Ectodermal cell (in vitro differentiated cells): ENCODE data around the gene SLC22A12.

ENCODE experiments used
- H3K27ac ChIP-seq: 2 replicates; pipeline ENCODE4 v1.7.0; 2013; ENCODE audit warnings: mild to moderate bottlenecking, low read depth, low read length; ENCODE audit not compliant: insufficient read depth, poor library complexity, severe bottlenecking
- H3K27me3 ChIP-seq: 2 replicates; pipeline ENCODE4 v1.7.0; 2013; ENCODE audit warnings: mild to moderate bottlenecking, low read length; ENCODE audit not compliant: insufficient read depth, control insufficient read depth, poor library complexity, severe bottlenecking
- H3K36me3 ChIP-seq: one replicate; pipeline ENCODE4 v1.7.0; 2013; ENCODE audit warnings: low read length; ENCODE audit not compliant: control insufficient read depth, insufficient read depth
- H3K4me1 ChIP-seq: one replicate; pipeline ENCODE4 v1.7.0; 2013; ENCODE audit warnings: low read length; ENCODE audit not compliant: control insufficient read depth, insufficient read depth
- H3K4me3 ChIP-seq: 2 replicates; pipeline ENCODE4 v1.7.0; 2013; ENCODE audit warnings: low read depth, low read length, control low read depth; ENCODE audit not compliant: insufficient read depth
- H3K9me3 ChIP-seq: 2 replicates; pipeline ENCODE4 v1.7.0; 2013; ENCODE audit warnings: mild to moderate bottlenecking, low read length, moderate library complexity; ENCODE audit not compliant: control insufficient read depth
- WGBS, 2 experiments: methylation state at CpG; one replicate each; pipeline ENCODE4 v1.1.7; 2013; ENCODE audit warnings: missing lambda C conversion rate in 2 of 2; 5-methylcytosine and 5-hydroxymethylcytosine counted together

The SLC22A12 gene

DNA sequence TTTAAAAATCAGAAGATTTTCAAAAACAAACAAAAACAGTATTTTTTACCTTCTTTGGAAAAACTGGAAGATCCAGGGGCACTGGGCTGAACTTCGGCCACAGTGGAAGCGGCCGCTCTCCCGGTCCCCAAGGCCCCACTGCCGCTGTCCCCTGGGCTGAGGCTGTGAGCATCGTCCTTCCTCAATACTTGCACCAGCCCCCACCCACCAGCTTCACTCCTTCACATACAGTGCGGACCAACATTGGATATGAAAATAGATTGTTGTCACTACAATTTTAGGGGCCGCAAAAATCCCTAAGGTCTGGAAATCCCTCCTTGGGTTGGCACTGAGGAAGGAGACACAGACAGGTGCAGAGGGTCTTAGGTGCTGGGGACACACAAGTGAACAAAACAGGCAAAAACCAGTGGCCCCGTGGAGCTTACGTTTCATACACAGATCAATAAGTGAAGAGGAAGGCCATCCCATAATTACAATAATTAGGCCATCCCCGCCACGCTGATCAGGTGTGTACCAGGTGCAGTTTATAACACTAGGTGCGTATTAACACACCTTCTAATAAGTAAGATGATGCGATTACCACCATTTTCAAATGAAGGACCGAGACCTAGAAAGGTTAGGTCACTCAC, 28.2 kb upstream of the SLC22A12 start:
- no peaks in the 10 kb centered on the region for H3K36me3 ChIP-seq
- H3K27ac ChIP-seq = no peak overlapping the region
- H3K27me3 ChIP-seq = no peaks in the 10 kb centered on the region
- peaks cover 43% of the 10 kb centered on the region for H3K4me1 ChIP-seq
- 93 to 94% methylated on average over 15 of the region's 15 CpGs for WGBS, 2 experiments
- no peaks in the 10 kb centered on the region for H3K9me3 ChIP-seq
- H3K4me3 ChIP-seq = no peak overlapping the region

DNA sequence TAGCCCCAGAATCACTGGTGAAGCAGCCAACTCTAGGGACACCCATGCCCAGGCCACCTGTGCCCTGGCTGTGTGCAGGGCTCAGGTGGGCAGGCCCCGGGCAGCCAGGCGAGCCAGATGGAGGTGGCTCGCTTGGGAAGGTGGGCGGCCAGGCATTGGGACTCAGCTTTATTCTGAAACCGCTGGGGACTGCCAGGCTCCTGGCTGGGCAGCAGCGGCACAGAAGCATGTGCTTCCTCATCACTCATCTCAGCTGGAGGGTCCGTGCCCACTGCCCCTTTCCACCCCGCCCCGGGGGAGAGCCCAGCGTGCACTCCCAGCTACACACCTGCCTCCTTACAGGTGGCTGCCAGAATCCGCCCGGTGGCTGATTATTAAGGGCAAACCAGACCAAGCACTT, 27.1 kb upstream of the SLC22A12 start:
- H3K36me3 ChIP-seq = no peaks in the 10 kb centered on the region
- 88 to 92% methylated on average over 12 of the region's 12 CpGs for WGBS, 2 experiments
- peaks cover 34% of the 10 kb centered on the region for H3K4me1 ChIP-seq
- no peaks in the 10 kb centered on the region for H3K27me3 ChIP-seq
- H3K27ac ChIP-seq = no peak overlapping the region
- no peak overlapping the region for H3K4me3 ChIP-seq
- no peaks in the 10 kb centered on the region for H3K9me3 ChIP-seq

- WGBS, 2 experiments = 96 to 98% methylated on average over 7 of the region's 7 CpGs
- Histone ChIP-seq H3K4me3 (no peak overlapping the region), H3K9me3 (no peaks in the 10 kb centered on the region)
These were observed 26.6 kb upstream of the SLC22A12 start for GRCh38 chr11:64564419-64564818.

DNA sequence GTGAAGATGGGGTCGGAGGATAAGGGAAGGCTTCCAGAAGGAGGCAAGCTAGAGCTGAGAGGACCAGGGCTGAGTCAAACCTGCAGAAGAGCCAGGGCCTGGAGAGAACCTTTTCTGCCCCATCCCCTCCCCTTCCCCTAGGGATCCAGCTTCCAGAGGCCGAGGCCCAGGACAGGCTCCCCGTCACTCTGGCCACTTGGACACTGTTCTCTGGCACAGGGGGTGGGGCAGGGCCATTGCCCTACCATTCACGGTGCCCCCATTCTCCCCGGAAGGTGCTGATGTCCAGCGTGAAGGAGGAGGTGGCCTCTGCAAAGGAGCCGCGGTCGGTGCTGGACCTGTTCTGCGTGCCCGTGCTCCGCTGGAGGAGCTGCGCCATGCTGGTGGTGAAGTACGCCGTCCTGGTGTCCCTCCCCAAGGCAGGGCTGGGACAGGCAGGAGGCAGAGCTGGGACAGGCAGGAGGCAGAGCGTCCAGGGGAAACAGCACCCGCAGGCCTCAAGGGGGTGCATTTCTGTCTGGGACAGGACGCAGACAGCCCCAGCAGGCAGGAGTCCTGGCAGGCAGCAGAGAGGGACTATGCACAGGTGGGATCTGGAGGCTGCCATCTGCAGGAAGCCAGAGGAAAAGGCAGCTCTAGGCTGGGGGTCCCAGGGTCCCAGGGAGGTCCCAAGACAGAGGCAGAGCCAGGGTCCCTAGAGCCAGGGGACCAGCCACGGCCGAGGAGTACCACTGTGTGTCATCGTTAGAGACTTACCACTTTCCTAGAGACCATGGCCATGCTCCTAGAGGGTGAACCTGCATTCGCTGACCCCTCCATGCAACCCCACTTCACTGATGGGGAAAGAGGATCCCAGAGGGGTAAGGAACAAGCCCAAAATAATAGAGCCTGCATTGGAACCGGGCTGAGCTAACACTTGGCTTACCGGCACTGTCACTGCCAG, 25.8 kb upstream of the SLC22A12 start:
- no peaks in the 10 kb centered on the region for H3K36me3 ChIP-seq
- H3K4me1 ChIP-seq = peaks cover 24% of the 10 kb centered on the region
- WGBS, 2 experiments = 80% methylated on average over 24 of the region's 24 CpGs
- H3K27ac ChIP-seq = no peak overlapping the region
- no peaks in the 10 kb centered on the region for H3K9me3 ChIP-seq
- H3K27me3 ChIP-seq = no peaks in the 10 kb centered on the region
- no peak overlapping the region for H3K4me3 ChIP-seq

More at GRCh38 chr11:64564419-64564818, 26.6 kb upstream of the SLC22A12 start:
- no peaks in the 10 kb centered on the region for H3K27me3 ChIP-seq
- no peaks in the 10 kb centered on the region for H3K36me3 ChIP-seq
- no peak overlapping the region for H3K27ac ChIP-seq
- H3K4me1 ChIP-seq = peaks cover 32% of the 10 kb centered on the region

DNA sequence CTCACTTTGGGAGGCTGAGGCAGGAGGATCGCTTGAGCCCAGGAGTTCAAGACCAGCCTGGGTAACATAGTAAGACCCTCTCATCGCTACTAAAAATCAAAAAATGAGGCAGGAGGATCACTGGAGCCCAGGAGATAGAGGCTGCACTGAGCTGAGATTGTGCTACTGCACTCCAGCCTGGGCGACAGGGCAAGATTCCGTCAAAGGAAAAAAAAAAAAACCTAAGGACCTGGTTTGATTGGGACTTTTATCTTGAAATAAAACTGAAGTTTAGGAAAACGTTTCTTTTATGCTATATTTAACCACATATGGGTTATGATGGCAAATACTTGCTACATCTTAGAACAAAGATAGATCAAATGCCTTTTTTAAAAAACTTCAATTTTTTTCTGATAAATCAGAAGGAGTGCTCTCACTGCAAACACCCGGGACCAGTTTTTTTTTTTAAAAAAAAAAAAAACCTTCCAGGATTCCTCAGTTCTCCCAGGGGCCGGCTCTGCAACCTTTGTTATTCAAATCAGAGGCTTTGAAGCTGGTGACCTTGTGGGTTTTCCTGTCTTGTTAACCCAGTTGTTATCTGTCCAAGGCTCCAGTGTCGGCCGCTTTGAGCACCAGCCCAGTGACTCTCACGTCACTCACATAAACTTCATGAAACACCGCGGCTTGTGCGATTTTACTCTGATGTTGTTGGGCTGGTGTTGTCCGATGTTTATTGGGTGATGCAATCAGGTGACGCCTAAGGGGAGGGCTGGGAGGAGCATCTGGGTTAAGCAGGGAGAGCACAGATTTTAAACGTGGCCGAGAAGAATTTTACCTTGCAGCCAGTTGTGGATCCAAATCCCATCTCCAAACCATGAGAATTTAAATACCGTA, 24.7 kb upstream of the SLC22A12 start:
- no peaks in the 10 kb centered on the region for H3K27me3 ChIP-seq
- peaks cover 19% of the 10 kb centered on the region for H3K4me1 ChIP-seq
- peak overlapping the region; percentile 7 for H3K4me3 ChIP-seq
- 16% methylated on average over 17 of the region's 18 CpGs for WGBS, 2 experiments
- no peaks in the 10 kb centered on the region for H3K9me3 ChIP-seq
- H3K27ac ChIP-seq = peak overlapping the region; percentile 28
- no peaks in the 10 kb centered on the region for H3K36me3 ChIP-seq

- Histone ChIP-seq H3K4me1 (peaks cover 19% of the 10 kb centered on the region), H3K36me3 (no peaks in the 10 kb centered on the region), H3K27me3 (no peaks in the 10 kb centered on the region), H3K9me3 (no peaks in the 10 kb centered on the region), H3K4me3 (peak overlapping the region; percentile 7), H3K27ac (peak overlapping the region; percentile 28)
- 84 to 87% methylated on average over 30 of the region's 30 CpGs for WGBS, 2 experiments
These were observed 23.8 kb upstream of the SLC22A12 start for GRCh38 chr11:64566915-64567891.

GRCh38 chr11:64568041-64568571, 22.9 kb upstream of the SLC22A12 start:
- H3K36me3 ChIP-seq = no peaks in the 10 kb centered on the region
- no peaks in the 10 kb centered on the region for H3K27me3 ChIP-seq
- H3K9me3 ChIP-seq = no peaks in the 10 kb centered on the region
- H3K4me3 ChIP-seq = no peak overlapping the region
- H3K4me1 ChIP-seq = peaks cover 19% of the 10 kb centered on the region
- no peak overlapping the region for H3K27ac ChIP-seq
- WGBS, 2 experiments = 86 to 87% methylated on average over 34 of the region's 34 CpGs

DNA sequence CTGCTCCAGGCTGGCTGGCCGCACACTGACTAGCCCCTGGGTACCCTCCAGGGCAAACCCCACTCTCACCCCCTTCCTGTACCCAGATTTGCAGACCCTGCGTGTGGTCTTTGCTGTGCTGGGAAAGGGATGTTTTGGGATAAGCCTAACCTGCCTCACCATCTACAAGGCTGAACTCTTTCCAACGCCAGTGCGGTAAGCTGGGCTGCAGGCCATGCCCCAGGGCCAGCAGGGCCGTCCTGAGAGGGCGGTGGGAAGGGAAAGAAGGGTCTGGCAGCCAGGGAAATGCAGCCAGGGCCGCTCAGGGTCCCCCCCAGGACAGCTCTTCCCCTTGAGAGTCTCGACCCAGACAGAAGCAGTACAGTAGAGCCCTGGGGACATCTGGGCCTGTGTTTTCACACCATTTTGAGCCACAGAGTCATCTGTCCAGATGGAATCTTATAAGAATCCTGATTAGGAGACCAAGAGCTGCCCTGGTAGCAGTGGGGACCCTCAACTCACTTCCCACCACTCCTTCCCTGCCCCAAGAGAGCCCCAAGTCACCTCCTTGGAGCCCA, 22.4 kb upstream of the SLC22A12 start:
- Histone ChIP-seq H3K9me3 (no peaks in the 10 kb centered on the region), H3K4me1 (peaks cover 19% of the 10 kb centered on the region), H3K27me3 (no peaks in the 10 kb centered on the region), H3K27ac (no peak overlapping the region), H3K36me3 (no peaks in the 10 kb centered on the region), H3K4me3 (no peak overlapping the region)
- 90 to 93% methylated on average over 8 of the region's 8 CpGs for WGBS, 2 experiments
